HepG2 (cell line): ENCODE measurements around the gene STOML2. TPM values are rescaled to one million over a fixed set of nuclear protein-coding genes. Genes with fewer than 3 reads are reported as not detected.

ENCODE experiments used
- CEBPB ChIP-seq: IDR thresholded peaks from 2 replicates; pipeline ENCODE4 v1.6.1; 2011; ENCODE audit warnings: low read depth, low read length, improper control_type of control experiment, borderline replicate concordance
- DMAP1 ChIP-seq: IDR thresholded peaks from 2 replicates; pipeline ENCODE4 v1.6.1; 2016
- ETV6 ChIP-seq: sonication (generic); formaldehyde crosslinking; conservative IDR thresholded peaks from 2 replicates; pipeline ENCODE4 v1.4.0; 2020; ENCODE audit warnings: missing genetic modification reagents
- HNF1A ChIP-seq, 2 experiments: sonication (generic) in 1 of 2; formaldehyde crosslinking in 1 of 2; IDR thresholded peaks; 2 replicates each; pipeline versions ENCODE4 v1.4.0 to v1.6.1; 2016 to 2020; ENCODE audit warnings: borderline replicate concordance in 1 of 2, low read depth in 1 of 2, mild to moderate bottlenecking in 1 of 2, missing genetic modification reagents in 1 of 2
- MTF1 ChIP-seq: sonication (generic); formaldehyde crosslinking; IDR thresholded peaks from 2 replicates; pipeline ENCODE4 v1.5.0; 2020; ENCODE audit warnings: missing genetic modification reagents
- PBX2 ChIP-seq: IDR thresholded peaks from 2 replicates; pipeline ENCODE4 v1.6.1; 2016; ENCODE audit warnings: control low read depth
- SATB2 ChIP-seq: sonication (generic); formaldehyde crosslinking; IDR thresholded peaks from 2 replicates; pipeline ENCODE4 v1.5.0; 2020; ENCODE audit warnings: missing genetic modification reagents
- SP5 ChIP-seq: IDR thresholded peaks from 2 replicates; pipeline ENCODE4 v1.6.1; 2016; ENCODE audit warnings: low read depth, borderline replicate concordance
- ZBTB40 ChIP-seq, 2 experiments: fragments of 450-650 bp in 1 of 2; sonication (generic) in 1 of 2; formaldehyde crosslinking in 1 of 2; IDR thresholded peaks; 2 replicates each; pipeline versions ENCODE4 v1.6.1 to v1.8.0; 2016 to 2022; ENCODE audit warnings: antibody characterized with exemption in 1 of 2, mild to moderate bottlenecking in 1 of 2, missing genetic modification reagents in 1 of 2
- ZNF224 ChIP-seq: sonication (generic); formaldehyde crosslinking; IDR thresholded peaks from 2 replicates; pipeline ENCODE4 v1.5.0; 2020; ENCODE audit warnings: mild to moderate bottlenecking, missing genetic modification reagents
- ZNF431 ChIP-seq: sonication (generic); formaldehyde crosslinking; IDR thresholded peaks from 2 replicates; pipeline ENCODE4 v1.9.0; 2022; ENCODE audit warnings: missing genetic modification reagents, low read depth, mild to moderate bottlenecking, borderline replicate concordance
- ZNF570 ChIP-seq: sonication (generic); formaldehyde crosslinking; IDR thresholded peaks from 2 replicates; pipeline ENCODE4 v1.4.0; 2020; ENCODE audit warnings: mild to moderate bottlenecking, missing genetic modification reagents, borderline replicate concordance
- ZNF761 ChIP-seq: sonication (generic); formaldehyde crosslinking; conservative IDR thresholded peaks from 2 replicates; pipeline ENCODE4 v1.4.0; 2020; ENCODE audit warnings: mild to moderate bottlenecking, missing genetic modification reagents
- ZNF879 ChIP-seq: sonication (generic); formaldehyde crosslinking; IDR thresholded peaks from 2 replicates; pipeline ENCODE4 v1.8.1; 2023; ENCODE audit warnings: missing genetic modification reagents
- polyA plus RNA-seq, 8 experiments: library from polyadenylated mRNA; depleted of rRNA in 3 of 8; stranded (reverse) in 7 of 8; unstranded in 1 of 8; fragments of >200 nt; fragmentation: Illumina TruSeq in 4 of 8; extraction: Trizol in 4 of 8; gene quantifications; 2 replicates each; pipeline versions ENCODE4 v1.2.1 to v1.2.3, GENCODE V29; 2011 to 2016; ENCODE audit warnings: low read depth in 4 of 8, missing spikeins in 1 of 8, mixed read lengths in 1 of 8; ENCODE audit not compliant: insufficient read depth in 1 of 8
- total RNA-seq, 5 experiments: library from RNA; depleted of rRNA; stranded (reverse); fragments of >200 nt; fragmentation: Illumina TruSeq; extraction: Trizol; gene quantifications; 2 replicates each; pipeline ENCODE4 v1.2.3, GENCODE V29; 2016; ENCODE audit warnings: low read depth in 1 of 5

The STOML2 gene
- total and polyA plus RNA-seq, 2 of the 13 experiments (the other 11 are each of a cell fraction or from before 2014, with no cell fraction given), result 245 to 250 TPM

- no peak for TF ChIP-seq PBX2 (CRISPR knock-in tag)
- TF ChIP-seq DMAP1 (CRISPR knock-in tag), result no peak; the same call in 1 of the 2 replicates
- no peak for TF ChIP-seq CEBPB
- no peak for TF ChIP-seq SP5 (CRISPR knock-in tag)
- no peak for TF ChIP-seq ZNF761 (CRISPR knock-in tag)
- TF ChIP-seq ZNF431 (CRISPR knock-in tag), result peak; percentile 86; the same call in 1 of the 2 replicates
- 0 out of 2 replicates have a peak, but pooled peaks have one; percentile 18 for TF ChIP-seq ZNF224 (CRISPR knock-in tag)
- peak; percentile 80 for TF ChIP-seq ETV6 (CRISPR knock-in tag)
- peak; percentile 1; the same call in 1 of the 2 replicates for TF ChIP-seq ZNF879
- TF ChIP-seq HNF1A (IDR thresholded peaks at IDR 0.05; ENCODE audit: low read depth), result no peak
- TF ChIP-seq HNF1A (CRISPR knock-in tag; IDR thresholded peaks at IDR 0.05; ENCODE audit: borderline replicate concordance), result peak; percentile 31; the same call in 1 of the 2 replicates
- no peak for TF ChIP-seq ZBTB40 (IDR thresholded peaks at IDR 0.05)
- TF ChIP-seq ZBTB40 (CRISPR knock-in tag; IDR thresholded peaks at IDR 0.05), result peak; percentile 58; the same call in 1 of the 2 replicates
- TF ChIP-seq ZNF570 (CRISPR knock-in tag), result no peak
- TF ChIP-seq SATB2 (CRISPR knock-in tag), result peak; percentile 11; the same call in 1 of the 2 replicates
- no peak for TF ChIP-seq MTF1
Measured at GRCh38 chr9:35071814-35072460, 31.0 kb downstream of the STOML2 start (continued).
